IPS-NIHi11 (cell line): ENCODE measurements around the gene ALKBH7.
"Not testable (repeated sequence)": the region's sequence is repeated elsewhere in the genome, so short reads cannot be mapped to it uniquely, and the experiment has no call there.

Experiments used
- DNase-seq: peaks from one replicate; pipeline ENCODE4 v3.0.0; 2012; ENCODE audit warnings: mixed read lengths, low spot score

The ALKBH7 gene, protein sequence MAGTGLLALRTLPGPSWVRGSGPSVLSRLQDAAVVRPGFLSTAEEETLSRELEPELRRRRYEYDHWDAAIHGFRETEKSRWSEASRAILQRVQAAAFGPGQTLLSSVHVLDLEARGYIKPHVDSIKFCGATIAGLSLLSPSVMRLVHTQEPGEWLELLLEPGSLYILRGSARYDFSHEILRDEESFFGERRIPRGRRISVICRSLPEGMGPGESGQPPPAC

DNA sequence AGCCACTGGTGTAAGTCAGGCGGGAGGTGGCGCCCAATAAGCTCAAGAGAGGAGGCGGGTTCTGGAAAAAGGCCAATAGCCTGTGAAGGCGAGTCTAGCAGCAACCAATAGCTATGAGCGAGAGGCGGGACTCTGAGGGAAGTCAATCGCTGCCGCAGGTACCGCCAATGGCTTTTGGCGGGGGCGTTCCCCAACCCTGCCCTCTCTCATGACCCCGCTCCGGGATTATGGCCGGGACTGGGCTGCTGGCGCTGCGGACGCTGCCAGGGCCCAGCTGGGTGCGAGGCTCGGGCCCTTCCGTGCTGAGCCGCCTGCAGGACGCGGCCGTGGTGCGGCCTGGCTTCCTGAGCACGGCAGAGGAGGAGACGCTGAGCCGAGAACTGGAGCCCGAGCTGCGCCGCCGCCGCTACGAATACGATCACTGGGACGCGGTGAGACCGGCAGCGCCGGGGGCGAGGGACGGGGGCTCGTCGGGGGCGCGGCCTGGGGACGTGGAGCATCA, at the start of gene ALKBH7:
Gene ALKBH7, plus strand, starts transcription at position 201 of the 502 bp plus-strand sequence. Its CDS starts 27 bp downstream, at position 228.
- DNase-seq, result peak; percentile 90

DNA sequence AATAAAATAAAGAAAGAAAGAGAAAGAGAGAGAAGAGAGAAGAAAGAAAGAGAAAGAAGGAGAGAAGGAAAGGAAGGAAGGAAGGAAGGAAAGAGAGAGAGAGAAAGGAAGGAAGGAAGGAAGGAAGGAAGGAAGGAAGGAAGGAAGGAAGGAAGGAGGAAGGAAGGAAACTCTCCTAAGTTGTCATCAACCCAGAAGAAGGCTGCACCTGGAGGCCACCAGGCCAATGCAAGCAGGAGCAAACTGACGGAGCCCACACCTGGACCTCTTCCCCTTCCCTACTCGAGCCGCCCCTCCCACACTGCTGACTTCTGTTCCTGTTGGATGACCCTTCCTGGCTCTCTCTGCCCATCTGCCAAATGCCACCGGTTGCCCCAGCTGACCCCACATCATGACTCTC, 47.8 kb upstream of the ALKBH7 start:
- no peak for DNase-seq

DNA sequence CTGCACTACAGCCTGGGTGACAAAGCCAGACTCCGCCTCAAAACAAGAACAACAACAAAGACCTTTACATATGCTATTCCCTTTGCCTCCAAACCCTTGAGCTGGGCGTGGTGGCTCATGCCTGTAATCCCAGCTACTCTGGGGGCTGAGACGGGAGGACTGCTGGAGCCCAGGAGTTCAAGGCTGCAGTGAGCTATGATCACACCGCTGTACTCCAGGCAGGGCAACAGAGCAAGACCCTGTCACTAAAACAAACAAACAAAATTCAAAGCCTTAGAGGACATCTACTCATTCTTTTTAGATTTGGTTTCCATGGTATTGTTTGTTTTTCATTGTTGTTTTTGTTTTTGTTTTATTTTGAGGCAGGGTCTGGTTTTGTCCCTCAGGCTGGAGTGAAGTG, 47.0 kb upstream of the ALKBH7 start:
- DNase-seq, result no peak

DNA sequence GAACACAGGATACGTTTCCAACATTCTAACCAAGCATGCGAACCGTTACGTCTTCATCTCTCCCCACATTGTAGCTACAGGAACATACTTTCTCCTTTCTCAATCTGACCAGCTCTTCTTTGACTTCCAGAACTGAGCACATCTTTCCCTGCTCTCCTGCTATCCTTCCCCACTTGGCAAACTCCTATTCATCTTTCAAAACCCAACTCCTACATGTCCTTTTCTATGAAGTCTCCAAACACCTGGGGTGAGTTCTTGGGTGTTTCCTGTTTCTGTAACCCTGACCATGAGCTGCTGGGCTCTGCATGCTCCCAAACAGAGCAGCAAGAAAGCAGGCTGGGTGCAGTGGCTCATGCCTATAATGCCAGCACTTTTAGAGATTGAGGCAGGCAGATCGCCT, 45.8 kb upstream of the ALKBH7 start:
- DNase-seq, result no peak

DNA sequence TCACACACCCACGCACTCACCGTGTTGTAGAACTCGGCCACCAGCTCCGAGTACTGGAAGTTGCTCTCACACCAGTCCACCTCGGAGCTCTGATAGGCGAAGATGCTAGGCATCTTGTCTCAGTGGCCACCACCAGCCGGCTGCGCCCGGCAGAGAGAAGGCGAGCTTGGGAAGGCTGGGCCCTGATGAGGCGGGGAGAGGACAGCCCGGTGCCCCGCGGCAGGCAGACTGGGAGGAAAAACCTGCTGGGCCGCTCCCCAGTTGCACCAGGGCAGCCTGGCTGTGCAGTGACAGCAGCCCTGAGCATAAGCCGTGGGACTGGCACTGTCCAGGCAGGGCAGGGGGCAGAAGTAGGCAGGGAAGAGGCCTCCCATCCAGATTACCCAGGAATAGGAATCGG, 39.2 kb upstream of the ALKBH7 start, which contains the start of gene ACER1:
Gene ACER1, minus strand, starts transcription at position 174 of the 400 bp plus-strand sequence. Its CDS starts 61 bp downstream, at position 113.
- DNase-seq, result no peak

DNA sequence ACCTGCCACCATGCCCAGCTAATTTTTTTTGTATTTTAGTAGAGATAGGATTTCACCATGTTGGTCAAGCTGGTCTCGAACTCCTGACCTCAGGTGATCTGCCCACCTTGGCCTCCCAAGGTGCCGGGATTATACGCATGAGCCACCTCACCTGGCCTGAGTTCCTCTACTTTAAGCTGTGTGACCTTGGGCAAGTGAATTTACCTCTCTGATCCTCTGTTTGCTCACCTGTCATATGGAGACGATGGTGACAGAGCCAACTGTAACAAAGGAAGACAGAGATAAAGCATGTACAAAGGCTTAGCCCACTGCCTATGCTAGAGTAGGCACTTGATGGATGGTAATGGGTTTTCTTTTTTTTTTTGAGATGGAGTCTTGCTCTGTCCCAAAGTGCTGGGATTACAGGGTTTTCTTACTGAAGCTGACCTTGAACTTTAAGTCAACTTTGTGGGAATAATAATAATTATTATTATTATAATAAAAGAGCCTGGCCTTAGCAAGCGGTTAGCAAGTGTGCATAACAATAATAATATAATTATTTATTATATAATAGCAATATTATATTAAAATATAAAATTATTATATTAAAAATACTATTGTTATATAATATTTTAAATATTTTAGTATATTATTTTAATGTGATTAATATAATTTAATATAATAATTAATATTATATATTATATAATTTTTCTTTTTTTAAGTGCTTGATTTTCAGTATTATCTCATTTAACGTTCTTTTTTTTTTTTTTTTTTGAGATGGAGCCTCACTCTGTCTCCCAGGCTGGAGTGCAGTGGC, 37.9 kb upstream of the ALKBH7 start:
- DNase-seq, result no peak

DNA sequence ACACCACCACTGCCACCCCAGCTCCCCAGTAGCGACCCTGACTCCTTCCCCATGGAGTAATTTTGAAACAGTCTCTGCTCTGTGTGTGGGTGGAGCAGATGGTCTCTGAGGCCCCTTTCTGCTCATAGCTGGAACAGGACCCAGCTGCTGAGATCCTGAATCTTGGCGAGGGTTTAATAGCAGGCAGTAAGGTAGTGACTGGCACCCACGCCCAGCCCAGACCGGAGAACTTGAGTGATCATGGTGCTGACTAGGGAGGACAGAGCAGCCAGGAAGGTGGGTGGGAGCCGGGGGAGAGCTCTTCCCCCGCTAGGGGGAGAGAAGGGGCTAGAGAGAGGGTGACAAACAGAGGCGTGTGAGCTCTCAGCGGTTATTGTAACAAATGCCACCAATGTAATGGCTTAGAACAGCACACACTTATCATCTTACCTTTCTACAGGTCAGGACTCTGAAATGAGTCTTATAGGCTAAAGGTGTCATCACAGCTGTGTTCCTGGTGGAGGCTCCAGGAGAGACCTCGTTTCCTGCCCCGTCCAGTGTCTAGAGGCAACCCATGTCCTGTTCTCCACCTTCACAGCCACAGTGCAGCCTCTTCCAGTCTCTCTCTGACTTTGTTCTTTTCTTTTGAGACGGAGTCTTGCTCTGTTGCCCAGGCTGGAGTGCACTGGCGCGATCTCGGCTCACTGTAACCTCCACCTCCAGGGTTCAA, 31.9 kb upstream of the ALKBH7 start:
- no peak for DNase-seq

DNA sequence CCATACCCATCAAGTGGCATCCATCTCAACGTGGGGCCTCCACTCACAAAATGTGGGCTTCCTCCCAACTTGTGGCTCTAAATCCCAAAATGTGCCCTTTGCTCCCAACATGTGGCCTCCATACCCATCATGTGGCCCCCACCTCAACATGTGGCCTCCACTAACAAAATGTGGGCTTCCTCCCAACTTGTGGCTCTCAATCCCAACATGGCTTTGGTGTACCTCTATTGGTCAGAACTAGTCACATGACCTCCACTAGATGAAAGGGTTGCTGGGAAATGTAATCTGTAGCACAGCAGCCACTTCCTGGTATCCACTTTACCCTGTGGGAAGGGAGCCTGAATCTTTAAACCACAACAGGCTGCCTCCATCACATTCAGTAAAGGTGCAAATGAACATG, 29.1 kb upstream of the ALKBH7 start:
- no peak for DNase-seq

DNA sequence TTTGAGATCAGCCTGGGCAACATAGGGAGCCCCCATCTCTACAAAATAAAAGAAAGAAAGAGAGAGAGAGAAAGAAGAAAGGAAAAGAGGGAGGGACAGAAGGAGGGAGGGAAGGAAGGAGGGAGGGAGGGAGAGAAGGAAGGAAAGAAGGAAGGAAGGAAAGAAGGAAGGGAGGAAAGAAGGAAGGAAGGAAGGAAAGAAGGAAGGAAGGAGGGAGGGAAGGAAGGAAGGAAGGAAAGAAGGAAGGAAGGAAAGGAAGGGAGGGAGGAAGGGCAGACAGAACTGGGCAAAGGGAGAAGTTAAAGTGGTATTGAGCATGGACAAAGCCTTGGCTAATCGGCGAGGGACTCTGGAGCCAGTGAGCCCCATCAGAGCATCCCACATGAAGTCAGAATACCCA, 23.3 kb upstream of the ALKBH7 start:
- DNase-seq, result not testable (repeated sequence)

DNA sequence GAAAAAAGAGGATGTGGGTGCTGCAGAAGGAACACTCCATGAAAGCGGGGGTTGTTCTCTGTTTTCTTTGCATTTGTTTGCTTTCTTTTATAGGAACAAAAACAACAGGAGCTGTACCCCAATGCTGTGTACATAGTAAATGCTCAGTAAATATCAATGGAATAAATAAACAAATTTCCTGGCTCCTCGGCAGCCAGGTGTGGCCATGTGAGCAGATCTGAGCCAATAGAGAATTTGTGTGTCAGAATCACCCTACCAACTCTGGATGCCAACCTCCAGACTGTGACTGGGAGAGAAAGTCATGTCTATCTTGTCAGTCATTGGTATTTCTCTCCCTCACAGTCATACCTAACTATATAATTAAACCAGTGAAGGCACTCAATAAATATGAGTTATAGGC, 21.9 kb upstream of the ALKBH7 start:
- no peak for DNase-seq

DNA sequence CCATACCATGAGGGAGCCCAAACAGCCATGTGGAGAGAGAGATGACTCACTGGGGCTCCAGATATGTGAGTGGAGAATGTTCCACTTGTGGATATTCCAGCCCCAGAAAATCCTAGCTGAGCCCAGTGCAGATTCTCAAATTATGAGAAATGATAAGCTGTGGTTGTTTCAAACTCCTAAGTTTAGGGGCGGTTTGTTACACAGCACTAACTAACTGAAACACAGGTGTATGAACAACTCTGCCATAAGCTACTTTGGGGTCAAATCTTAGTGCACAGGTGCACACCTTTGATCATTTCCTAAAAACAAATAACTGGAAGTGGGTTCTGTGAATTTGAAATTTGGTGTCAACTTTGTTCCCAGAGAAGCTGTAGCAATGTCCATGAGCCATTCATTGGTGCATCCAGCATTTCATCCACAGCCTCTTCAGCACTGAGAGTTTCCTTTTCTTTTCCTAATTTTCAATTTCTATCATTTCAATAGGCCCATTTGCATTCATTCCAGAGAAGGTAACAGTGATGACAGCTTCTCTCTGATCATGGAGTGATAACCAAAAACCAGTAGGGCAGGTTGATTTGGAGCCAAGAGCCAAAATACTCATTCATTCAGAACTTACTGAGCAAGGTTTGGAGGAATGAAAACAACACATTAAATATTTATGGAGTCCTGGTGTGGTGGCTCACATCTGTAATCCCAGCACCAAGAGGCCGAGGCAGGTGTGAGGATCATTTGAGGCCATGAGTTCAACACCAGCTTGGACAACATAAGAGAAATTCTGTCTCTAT, 20.0 kb upstream of the ALKBH7 start:
- no peak for DNase-seq

DNA sequence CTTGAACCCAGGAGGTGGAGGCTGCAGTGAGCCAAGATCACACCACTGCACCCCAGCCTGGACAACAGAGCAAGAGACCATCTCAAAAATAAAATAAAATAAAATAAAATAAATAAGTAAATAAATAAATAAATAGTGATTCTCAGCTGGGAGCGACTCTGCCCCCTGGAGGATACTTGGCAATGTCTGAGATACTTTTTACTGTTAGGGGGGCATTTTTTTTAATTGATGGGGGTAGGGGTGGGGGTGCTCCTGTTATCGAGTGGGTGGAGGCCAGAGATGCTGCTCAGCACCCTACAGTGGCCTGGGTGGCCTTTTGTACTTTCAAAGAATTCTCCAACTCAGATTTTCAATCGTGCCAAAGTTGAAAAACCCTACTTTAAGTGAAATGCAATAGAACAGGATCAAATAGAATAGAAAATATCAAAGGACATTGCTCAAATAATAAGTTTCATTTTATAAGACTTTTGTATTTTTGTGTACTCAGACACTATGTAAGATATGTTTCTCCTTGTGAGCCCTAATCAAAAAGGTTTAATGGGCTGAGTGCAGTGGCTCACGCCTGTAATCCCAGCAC, 18.4 kb upstream of the ALKBH7 start:
- no peak for DNase-seq

DNA sequence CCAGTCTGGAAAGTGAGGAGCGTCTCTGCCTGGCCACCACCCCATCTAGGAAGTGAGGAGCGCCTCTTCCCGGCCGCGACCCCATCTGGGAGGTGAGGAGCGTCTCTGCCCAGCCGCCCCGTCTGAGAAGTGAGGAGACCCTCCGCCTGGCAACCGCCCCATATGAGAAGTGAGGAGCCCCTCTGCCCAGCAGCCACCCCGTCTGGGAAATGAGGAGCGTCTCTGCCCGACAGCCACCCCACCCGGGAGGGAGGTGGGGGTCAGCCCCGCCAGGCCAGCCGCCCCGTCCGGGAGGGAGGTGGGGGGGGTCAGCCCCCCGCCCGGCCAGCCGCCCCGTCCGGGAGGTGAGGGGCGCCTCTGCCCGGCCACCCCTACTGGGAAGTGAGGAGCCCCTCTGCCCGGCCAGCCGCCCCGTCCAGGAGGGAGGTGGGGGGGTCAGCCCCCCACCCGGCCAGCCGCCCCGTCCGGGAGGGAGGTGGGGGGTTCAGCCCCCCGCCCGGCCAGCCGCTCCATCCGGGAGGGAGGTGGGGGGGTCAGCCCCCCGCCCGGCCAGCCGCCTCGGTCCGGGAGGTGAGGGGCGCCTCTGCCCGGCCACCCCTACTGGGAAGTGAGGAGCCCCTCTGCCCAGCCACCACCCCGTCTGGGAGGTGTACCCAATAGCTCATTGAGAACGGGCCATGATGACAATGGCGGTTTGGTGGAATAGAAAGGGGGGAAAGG, 17.1 kb upstream of the ALKBH7 start:
- DNase-seq, result not testable (repeated sequence)

DNA sequence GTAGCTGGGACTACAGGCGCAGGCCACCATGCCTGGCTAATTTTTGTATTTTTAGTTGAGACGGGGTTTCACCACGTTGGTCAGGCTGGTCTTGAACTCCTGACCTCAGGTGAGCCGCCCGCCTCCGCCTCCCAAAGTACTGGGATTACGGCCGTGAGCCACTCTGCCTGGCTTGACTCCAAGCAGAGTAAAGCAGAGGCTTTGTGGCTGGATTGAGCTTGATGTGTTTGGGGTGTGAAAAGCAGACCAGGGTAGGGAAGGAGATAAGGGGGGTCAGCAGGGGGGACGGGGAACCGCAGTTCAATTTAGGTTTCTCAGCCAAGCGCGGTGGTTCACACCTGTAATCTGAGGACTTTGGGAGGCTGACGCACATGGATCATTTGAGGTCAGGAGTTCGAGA, 15.4 kb upstream of the ALKBH7 start:
- no peak for DNase-seq

DNA sequence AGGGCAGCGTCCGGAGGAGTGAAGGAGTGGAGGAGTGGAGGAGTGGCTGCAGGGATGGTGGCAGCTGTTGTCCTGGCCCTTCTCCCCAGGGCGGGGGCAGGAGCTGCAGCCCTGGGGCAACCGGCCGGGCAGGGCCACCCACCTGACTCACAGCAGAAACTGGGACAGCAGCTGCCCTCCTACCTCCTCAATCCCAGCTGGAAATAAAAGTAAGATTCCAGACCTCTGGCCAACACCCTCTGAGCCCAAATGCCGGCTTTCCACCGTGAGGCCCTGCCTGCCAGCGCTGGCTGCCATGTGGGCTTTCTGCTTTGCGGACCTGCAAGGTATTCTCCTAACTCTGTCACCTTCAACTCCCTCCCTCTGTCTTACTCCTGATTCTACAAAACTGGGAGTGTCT, 14.6 kb upstream of the ALKBH7 start:
- DNase-seq, result no peak

DNA sequence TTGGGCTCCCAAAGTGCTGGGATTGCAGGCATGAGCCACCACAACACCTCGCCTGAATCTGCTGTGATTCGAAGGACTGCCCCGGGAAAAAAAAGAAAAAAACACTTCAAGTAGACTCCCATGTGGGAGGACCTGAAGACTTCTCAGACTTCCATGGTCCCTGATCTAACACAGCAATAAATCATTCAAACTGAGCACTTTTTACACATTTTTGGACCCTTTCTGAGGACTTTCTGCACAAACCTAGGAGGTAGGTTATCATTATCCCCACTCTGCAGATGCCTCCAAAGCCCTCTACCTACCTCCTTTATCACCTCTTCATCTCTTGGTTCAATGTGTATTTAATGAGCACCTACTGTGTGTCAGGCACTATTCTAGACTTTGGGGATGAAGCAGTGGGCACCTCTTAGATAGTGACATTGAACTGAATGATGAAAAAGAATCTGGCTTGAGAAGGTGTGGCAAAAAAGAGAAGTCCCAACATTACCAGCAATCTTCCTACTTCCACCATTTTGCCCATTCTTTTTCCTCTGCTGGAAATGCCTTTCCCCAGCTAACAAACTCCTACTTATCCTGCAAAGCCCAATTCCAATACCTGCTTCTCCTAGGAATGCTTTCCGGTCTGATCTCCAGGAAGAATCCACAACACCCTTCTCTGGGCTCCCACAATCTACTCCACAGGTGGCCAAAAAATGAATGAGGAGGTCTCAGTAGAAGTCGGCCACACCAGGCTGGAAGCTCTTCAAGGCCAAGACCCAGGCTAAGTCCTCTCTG, 12.8 kb upstream of the ALKBH7 start:
- no peak for DNase-seq

DNA sequence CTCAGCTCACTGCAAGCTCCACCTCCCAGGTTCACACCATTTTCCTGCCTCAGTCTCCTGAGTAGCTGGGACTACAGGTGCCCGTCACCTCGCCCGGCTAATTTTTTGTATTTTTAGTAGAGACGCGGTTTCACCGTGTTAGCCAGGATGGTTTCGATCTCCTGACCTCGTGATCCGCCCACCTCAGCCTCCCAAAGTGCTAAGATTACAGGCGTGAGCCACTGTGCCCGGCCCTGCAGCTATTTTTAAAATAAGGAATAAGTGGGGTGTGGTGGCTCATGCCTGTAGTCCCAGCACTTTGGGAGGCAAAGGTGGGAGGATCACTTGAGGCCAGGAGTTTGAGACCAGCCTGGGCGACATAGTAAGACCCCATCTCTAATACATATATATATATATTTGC, 12.1 kb upstream of the ALKBH7 start:
- DNase-seq, result not testable (repeated sequence)

DNA sequence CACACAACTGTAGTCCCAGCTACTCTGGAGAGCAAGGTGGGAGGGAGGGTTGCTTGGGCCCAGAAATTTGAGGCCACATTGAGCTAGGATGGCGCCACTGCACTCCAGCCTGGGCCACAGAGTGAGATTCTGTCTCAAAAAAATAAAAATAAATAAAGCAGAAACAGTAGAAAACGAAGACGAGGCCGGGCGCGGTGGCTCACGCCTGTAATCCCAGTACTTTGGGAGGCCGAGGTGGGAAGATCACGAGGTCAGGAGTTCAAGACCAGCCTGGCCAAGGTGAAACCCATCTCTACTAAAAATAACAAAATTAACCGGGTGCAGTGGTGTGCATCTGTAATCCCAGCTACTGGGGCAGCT, 11.8 kb upstream of the ALKBH7 start:
- DNase-seq, result not testable (repeated sequence)

DNA sequence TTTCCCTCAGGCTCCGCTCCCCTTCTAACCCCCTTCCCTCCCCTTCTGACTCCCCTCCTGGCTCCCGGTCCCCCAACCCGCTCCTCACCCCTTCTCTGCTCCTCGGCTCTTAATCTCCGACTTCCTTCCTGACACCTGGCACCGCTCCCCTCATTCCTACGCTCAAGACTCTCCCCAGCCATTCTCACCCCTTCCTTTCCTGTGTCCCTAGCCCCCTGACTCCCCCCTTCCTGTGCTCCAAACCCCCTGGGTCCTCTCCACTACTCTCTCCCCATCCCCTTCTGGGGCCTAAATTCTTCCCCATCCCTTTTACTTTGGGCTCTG, 10.6 kb upstream of the ALKBH7 start:
- DNase-seq, result no peak

DNA sequence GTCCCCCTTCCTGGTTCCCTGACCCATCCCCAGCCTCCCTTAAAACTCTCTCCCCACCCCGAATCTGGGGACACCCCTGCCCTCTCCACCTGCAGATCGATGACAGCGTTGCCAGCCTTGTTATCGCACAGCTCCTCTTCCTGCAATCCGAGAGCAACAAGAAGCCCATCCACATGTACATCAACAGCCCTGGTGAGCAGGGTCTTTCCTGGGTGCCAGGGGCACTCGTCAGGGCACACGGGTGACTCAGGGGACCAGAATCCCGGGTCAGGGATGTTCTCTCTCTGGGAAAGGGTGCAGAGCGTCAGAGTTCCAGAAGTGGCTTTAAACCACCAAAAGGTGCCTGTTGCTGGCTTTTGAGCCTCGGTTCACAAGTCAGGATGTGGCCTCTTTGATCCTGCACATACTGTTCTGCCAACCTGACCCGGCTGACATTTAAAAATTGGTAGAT, 10.2 kb upstream of the ALKBH7 start:
- DNase-seq, result no peak
